HEK293T (cell line): Measurements from ENCODE around the gene MYRF.

ENCODE experiments used
- CTCF ChIA-PET: fragments of 350-600 bp; formaldehyde crosslinking; extraction: SDS; loops from one replicate; lab custom pipeline; 2021; ENCODE audit warnings: antibody characterized with exemption, inconsistent platforms; lab: Yijun Ruan, JAX
- POLR2A ChIA-PET: fragments of 350-600 bp; formaldehyde crosslinking; extraction: SDS; loops from one replicate; lab custom pipeline; 2020; ENCODE audit warnings: antibody characterized with exemption, inconsistent platforms; lab: Yijun Ruan, JAX
- DNase-seq: peaks from one replicate; pipeline ENCODE4 v3.0.0; 2012; ENCODE audit warnings: mixed read lengths; ENCODE audit errors: extremely low spot score
- ARNT ChIP-seq: fragments of 450-650 bp; IDR thresholded peaks from 2 replicates; pipeline ENCODE4 v1.6.1; 2017; ENCODE audit warnings: mild to moderate bottlenecking
- BHLHE40 ChIP-seq: fragments of 450-650 bp; IDR thresholded peaks from 2 replicates; pipeline ENCODE4 v1.6.1; 2016; ENCODE audit warnings: mild to moderate bottlenecking, moderate library complexity, borderline replicate concordance
- CTBP1 ChIP-seq: fragments of 450-650 bp; IDR thresholded peaks from 2 replicates; pipeline ENCODE4 v1.6.1; 2016; ENCODE audit warnings: borderline replicate concordance
- ELF4 ChIP-seq: fragments of 450-650 bp; IDR thresholded peaks from 2 replicates; pipeline ENCODE4 v1.6.1; 2017; ENCODE audit warnings: antibody characterized with exemption
- FOXA1 ChIP-seq: fragments of 450-650 bp; IDR thresholded peaks from 2 replicates; pipeline ENCODE4 v1.6.1; 2016; ENCODE audit warnings: mild to moderate bottlenecking
- FOXK2 ChIP-seq: fragments of 450-650 bp; IDR thresholded peaks from 2 replicates; pipeline ENCODE4 v1.6.1; 2016; ENCODE audit warnings: mild to moderate bottlenecking
- FOXM1 ChIP-seq: fragments of 450-650 bp; IDR thresholded peaks from 2 replicates; pipeline ENCODE4 v1.6.1; 2017; ENCODE audit warnings: mild to moderate bottlenecking, borderline replicate concordance
- HDGF ChIP-seq: fragments of 450-650 bp; IDR thresholded peaks from 2 replicates; pipeline ENCODE4 v1.6.1; 2017; ENCODE audit warnings: antibody characterized with exemption, borderline replicate concordance
- L3MBTL2 ChIP-seq: fragments of 450-650 bp; conservative IDR thresholded peaks from 2 replicates; pipeline ENCODE4 v1.6.1; 2016; ENCODE audit warnings: mild to moderate bottlenecking
- LEF1 ChIP-seq: fragments of 450-650 bp; IDR thresholded peaks from 2 replicates; pipeline ENCODE4 v1.6.1; 2017; ENCODE audit warnings: mild to moderate bottlenecking, borderline replicate concordance
- NFRKB ChIP-seq: fragments of 450-650 bp; IDR thresholded peaks from 2 replicates; pipeline ENCODE4 v1.6.1; 2016; ENCODE audit warnings: mild to moderate bottlenecking, moderate library complexity
- PKNOX1 ChIP-seq: fragments of 450-650 bp; IDR thresholded peaks from 2 replicates; pipeline ENCODE4 v1.6.1; 2016
- SP1 ChIP-seq: fragments of 450-650 bp; IDR thresholded peaks from 2 replicates; pipeline ENCODE4 v1.6.1; 2017
- SUZ12 ChIP-seq: fragments of 450-650 bp; IDR thresholded peaks from 2 replicates; pipeline ENCODE4 v1.6.1; 2016; ENCODE audit warnings: mild to moderate bottlenecking
- TARDBP ChIP-seq: fragments of 450-650 bp; IDR thresholded peaks from 2 replicates; pipeline ENCODE4 v1.6.1; 2016
- ZNF384 ChIP-seq: fragments of 450-650 bp; IDR thresholded peaks from 2 replicates; pipeline ENCODE4 v1.6.1; 2016

MYRF gene

GRCh38 chr11:61719978-61720377 is 32.5 kb upstream of the MYRF start:
- CTCF ChIA-PET: interaction anchor here (0.7 to 0.9 kb wide), 3 partner anchors 8 to 81 kb away, joined by 3 read pairs; no protein-coding TSS in a partner anchor
- POLR2A ChIA-PET: interaction anchor here (0.7 to 2.0 kb wide), 2 partner anchors 8 to 37 kb away, joined by 3 to 9 read pairs; no protein-coding TSS in a partner anchor
- DNase-seq: no peak
- TF ChIP-seq HDGF: no peak
- no peak for TF ChIP-seq L3MBTL2
- no peak for TF ChIP-seq ZNF384
- no peak for TF ChIP-seq LEF1
- no peak for TF ChIP-seq FOXA1
- TF ChIP-seq PKNOX1: no peak
- TF ChIP-seq ELF4: no peak
- TF ChIP-seq TARDBP: no peak
- TF ChIP-seq SP1: no peak
- TF ChIP-seq BHLHE40: no peak

GRCh38 chr11:61720597-61720996 is 31.8 kb upstream of the MYRF start:
- ChIA-PET CTCF (no interaction called here), POLR2A (no interaction called here)
- no peak for DNase-seq
- TF ChIP-seq PKNOX1: no peak
- no peak for TF ChIP-seq ARNT
- TF ChIP-seq FOXA1: no peak
- TF ChIP-seq CTBP1: no peak
- TF ChIP-seq HDGF: no peak
- no peak for TF ChIP-seq FOXM1
- TF ChIP-seq FOXK2: no peak
- no peak for TF ChIP-seq ELF4

- POLR2A ChIA-PET: interaction anchor here (1.8 kb wide), 1 partner anchor 68 kb away, joined by 6 read pairs; the partner anchor contains the start of genes FEN1 and TMEM258
- CTCF ChIA-PET: no interaction called here
- no peak for DNase-seq
- TF ChIP-seq LEF1 (no peak), FOXA1 (no peak), ARNT (no peak), TARDBP (no peak), BHLHE40 (no peak), NFRKB (no peak), ELF4 (no peak), ZNF384 (no peak), CTBP1 (no peak), FOXK2 (no peak), L3MBTL2 (no peak), HDGF (no peak), FOXM1 (no peak), SP1 (no peak), PKNOX1 (no peak)
These were observed 28.0 kb upstream of the MYRF start for GRCh38 chr11:61724437-61724836.

GRCh38 chr11:61725781-61726231 is 26.6 kb upstream of the MYRF start:
- ChIA-PET POLR2A (no interaction called here), CTCF (interaction anchor here (1.1 to 1.2 kb wide), 2 partner anchors 58 to 63 kb away, joined by 3 read pairs; no protein-coding TSS in a partner anchor)
- TF ChIP-seq PKNOX1: no peak
- no peak for TF ChIP-seq TARDBP
- no peak for TF ChIP-seq FOXK2
- TF ChIP-seq FOXA1: no peak
- no peak for TF ChIP-seq FOXM1
- no peak for TF ChIP-seq SP1
- TF ChIP-seq BHLHE40: no peak
- TF ChIP-seq ARNT: no peak
- TF ChIP-seq SUZ12: no peak
- TF ChIP-seq NFRKB: no peak
- no peak for TF ChIP-seq ELF4

GRCh38 chr11:61726775-61727174 is 25.7 kb upstream of the MYRF start:
- ChIA-PET POLR2A (no interaction called here), CTCF (interaction anchor here (1.2 kb wide), 1 partner anchor 59 kb away, joined by 3 read pairs; no protein-coding TSS in a partner anchor)
- no peak for DNase-seq
- TF ChIP-seq FOXK2 (no peak), LEF1 (no peak), HDGF (no peak), ZNF384 (no peak), NFRKB (no peak), SUZ12 (no peak)

More at GRCh38 chr11:61725781-61726231, 26.6 kb upstream of the MYRF start:
- no peak for DNase-seq

- DNase-seq: no peak
- POLR2A ChIA-PET: interaction anchor here (1.8 kb wide), 1 partner anchor 8 kb away, joined by 9 read pairs; no protein-coding TSS in a partner anchor
- TF ChIP-seq SP1 (no peak), PKNOX1 (no peak), L3MBTL2 (no peak), TARDBP (no peak), ELF4 (no peak), FOXM1 (no peak), FOXK2 (no peak), HDGF (no peak), SUZ12 (no peak)
- CTCF ChIA-PET: no interaction called here
These were observed 25.0 kb upstream of the MYRF start for GRCh38 chr11:61727401-61727811.
